ENCODE measurements around the gene PRAMEF27.
"Not testable (repeated sequence)": the region's sequence is repeated elsewhere in the genome, so short reads cannot be mapped to it uniquely, and the experiment has no call there.

The PRAMEF27 gene

GRCh38 chr1:13056475-13056874, at the start of gene PRAMEF27:
Gene PRAMEF27 (minus strand): TSS chr1:13056575. CDS start chr1:13053659, 2,916 bp downstream.
- H3K4me1 ChIP-seq; in situ Hi-C loops (cut with MboI; ENCODE audit: low sequenced_read_pairs); DNase-seq (ENCODE audit: low spot score in 2 of 2); H3K27me3 ChIP-seq (ENCODE audit: low read depth); H3K4me3 ChIP-seq; H3K36me3 ChIP-seq (replicated peaks); H3K9me3 ChIP-seq: not testable (repeated sequence)

DNA sequence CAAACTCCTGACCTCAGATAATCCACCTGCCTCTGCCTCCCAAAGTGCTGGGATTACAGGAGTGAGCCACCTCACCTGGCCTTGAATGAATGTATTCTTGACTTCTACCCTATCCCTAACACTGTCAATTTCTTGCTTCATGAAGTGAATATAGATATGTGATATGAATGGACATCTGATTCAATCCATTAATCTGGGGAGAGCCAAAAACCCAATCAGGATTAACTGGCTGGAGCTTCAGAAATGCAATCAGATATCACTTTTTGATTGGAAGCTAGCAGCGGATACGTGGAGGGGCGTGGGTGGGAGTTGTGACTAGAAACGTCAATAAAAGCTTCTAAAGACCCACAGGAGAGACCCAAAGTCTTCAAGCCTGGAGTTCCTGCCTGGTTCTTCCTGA, 14.1 kb upstream of the PRAMEF27 start, which contains the start of gene PRAMEF25:
PRAMEF25 (plus strand) TSS at position 301 of the 400 bp plus-strand sequence. CDS start 2,920 bp downstream, outside the sequence.
- DNase-seq (ENCODE audit: low spot score in 2 of 2); H3K4me1 ChIP-seq; H3K27me3 ChIP-seq (ENCODE audit: low read depth); H3K4me3 ChIP-seq; H3K9me3 ChIP-seq; in situ Hi-C loops (cut with MboI; ENCODE audit: low sequenced_read_pairs); H3K36me3 ChIP-seq (replicated peaks): not testable (repeated sequence)

- DNase-seq (ENCODE audit: low spot score in 2 of 2); in situ Hi-C loops (cut with MboI; ENCODE audit: low sequenced_read_pairs); H3K4me3 ChIP-seq; H3K9me3 ChIP-seq; H3K4me1 ChIP-seq; H3K27me3 ChIP-seq (ENCODE audit: low read depth); H3K36me3 ChIP-seq (replicated peaks): not testable (repeated sequence)
These were observed 36.5 kb downstream of the PRAMEF27 start for GRCh38 chr1:13019846-13020245.

DNA sequence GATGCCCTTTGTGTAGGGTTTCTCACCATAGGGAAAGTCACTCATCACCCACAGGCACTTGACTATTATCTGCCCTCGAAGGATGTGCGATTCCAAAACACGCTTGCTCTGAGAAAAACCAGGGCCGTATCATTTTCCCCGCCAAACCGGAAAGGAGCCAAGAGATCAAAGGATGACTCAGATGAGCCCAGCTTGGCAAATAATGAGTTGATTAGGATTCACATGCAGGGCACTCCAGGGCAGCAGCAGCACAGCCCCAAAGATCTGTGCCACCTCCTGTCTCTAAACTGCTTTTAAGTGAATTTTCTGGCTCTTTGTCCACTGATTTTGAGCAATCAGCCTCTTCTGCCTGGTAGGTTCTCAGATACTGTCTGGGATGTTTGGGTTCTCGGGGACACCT, 44.4 kb downstream of the PRAMEF27 start:
- in situ Hi-C loops (cut with MboI; ENCODE audit: low sequenced_read_pairs); H3K4me3 ChIP-seq; H3K27me3 ChIP-seq (ENCODE audit: low read depth); H3K36me3 ChIP-seq (replicated peaks); H3K4me1 ChIP-seq; DNase-seq (ENCODE audit: low spot score in 2 of 2); H3K9me3 ChIP-seq: not testable (repeated sequence)

- H3K9me3 ChIP-seq; H3K4me3 ChIP-seq; H3K27me3 ChIP-seq (ENCODE audit: low read depth); H3K36me3 ChIP-seq (replicated peaks); H3K4me1 ChIP-seq; in situ Hi-C loops (cut with MboI; ENCODE audit: low sequenced_read_pairs); DNase-seq (ENCODE audit: low spot score in 2 of 2): not testable (repeated sequence)
These were observed 47.0 kb downstream of the PRAMEF27 start for GRCh38 chr1:13009348-13009747.

GRCh38 chr1:13005732-13006131, 50.6 kb downstream of the PRAMEF27 start:
- H3K27me3 ChIP-seq (ENCODE audit: low read depth); H3K4me1 ChIP-seq; in situ Hi-C loops (cut with MboI; ENCODE audit: low sequenced_read_pairs); DNase-seq (ENCODE audit: low spot score in 2 of 2); H3K9me3 ChIP-seq; H3K36me3 ChIP-seq (replicated peaks); H3K4me3 ChIP-seq: not testable (repeated sequence)

All from HAP-1 (cell line).